ENCODE results near the gene LSR. TPM values are rescaled to one million over a fixed set of nuclear protein-coding genes. Genes with fewer than 3 reads are reported as not detected.

The LSR gene
- total RNA-seq, 1 donor from 2014 or later: 97.1 TPM

DNA sequence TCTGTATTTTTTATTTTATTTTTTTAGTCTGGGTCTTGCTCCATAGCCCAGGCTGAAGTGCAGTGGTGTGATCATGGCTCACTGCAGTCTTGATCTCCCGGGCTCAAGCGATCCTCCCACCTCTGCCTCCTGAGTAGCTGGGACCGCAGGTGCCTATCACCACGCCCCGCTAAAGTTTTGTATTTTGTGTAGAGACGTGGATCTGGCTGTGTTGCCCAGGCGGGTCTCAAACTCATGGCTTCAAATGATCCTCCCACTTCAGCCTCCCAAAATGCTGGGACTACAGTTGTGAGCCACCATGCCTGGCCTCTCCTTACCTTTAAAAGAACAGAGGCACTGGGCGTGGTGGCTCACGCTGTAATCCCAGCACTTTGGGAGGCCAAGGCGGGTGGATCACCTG, 38.9 kb downstream of the LSR start:
- DNase-seq (ENCODE audit: low read depth): no peak
- H3K4me3 ChIP-seq (ENCODE audit: low read depth, low read length): no peak overlapping the region
- no peak for TF ChIP-seq CTCF (conservative IDR thresholded peaks at IDR 0.05; ENCODE audit: low read depth, low read length)

GRCh38 chr19:35288331-35288730, 39.5 kb downstream of the LSR start:
- TF ChIP-seq CTCF (conservative IDR thresholded peaks at IDR 0.05; ENCODE audit: low read depth, low read length): no peak
- no peak overlapping the region for H3K4me3 ChIP-seq (ENCODE audit: low read depth, low read length)
- no peak for DNase-seq (ENCODE audit: low read depth)

DNA sequence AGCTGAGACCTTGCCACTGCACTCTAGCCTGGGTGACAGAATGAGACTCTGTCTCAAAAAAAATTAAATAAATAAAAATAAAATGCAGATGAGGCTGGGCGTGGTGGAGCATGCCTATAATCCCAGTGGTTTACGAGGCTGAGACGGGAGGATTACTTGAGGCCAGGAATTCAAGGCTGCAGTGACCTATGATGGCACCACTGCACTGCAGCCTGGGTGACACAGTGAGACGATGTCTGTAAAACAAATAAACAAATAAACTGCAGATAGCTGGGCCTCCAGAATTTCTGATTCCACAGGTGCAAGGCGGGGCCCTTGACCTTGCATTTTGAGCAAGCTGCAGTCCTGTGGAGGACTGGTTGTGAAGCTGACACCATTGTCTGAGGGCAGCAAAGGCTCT, 40.1 kb downstream of the LSR start:
- no peak overlapping the region for H3K4me3 ChIP-seq (ENCODE audit: low read depth, low read length)
- no peak for TF ChIP-seq CTCF (conservative IDR thresholded peaks at IDR 0.05; ENCODE audit: low read depth, low read length)
- no peak for DNase-seq (ENCODE audit: low read depth)

DNA sequence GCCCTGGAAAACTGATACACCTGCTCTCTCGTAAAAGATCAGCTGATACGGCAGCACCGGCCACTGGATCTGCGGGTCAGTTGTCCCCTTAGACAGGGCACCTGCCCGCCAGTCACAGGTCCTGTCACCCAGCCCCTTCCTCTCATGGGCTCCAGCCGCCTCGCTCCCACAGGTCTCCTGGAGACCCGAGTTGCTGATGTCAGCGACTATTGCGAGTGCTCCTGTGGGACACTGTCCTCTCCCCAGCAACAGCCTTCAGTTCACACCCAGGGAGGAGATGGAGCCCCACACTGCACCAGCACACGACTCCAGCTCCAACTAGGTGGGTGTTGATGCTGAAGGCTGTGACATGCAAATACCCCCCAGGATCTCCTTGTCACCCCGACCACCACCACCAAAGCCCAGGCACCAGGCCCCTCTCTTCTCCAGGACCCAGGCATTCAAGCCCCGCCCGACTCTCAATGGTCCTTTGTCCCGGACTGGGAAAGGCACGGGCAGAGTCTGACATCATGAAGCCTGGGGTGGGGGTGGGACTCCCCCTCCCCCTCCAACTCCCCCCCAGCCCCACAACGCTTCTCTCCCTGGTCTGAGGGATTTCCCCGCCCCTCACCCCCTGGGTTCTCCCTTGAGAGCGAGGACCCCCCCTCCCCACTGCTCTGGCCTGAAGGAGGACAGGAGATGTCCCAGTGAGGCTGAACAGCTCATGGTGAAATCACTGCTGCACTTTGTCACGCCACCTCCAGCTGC, 41.8 kb downstream of the LSR start:
- H3K4me3 ChIP-seq (ENCODE audit: low read depth, low read length): no peak overlapping the region
- DNase-seq (ENCODE audit: low read depth): no peak
- TF ChIP-seq CTCF (conservative IDR thresholded peaks at IDR 0.05; ENCODE audit: low read depth, low read length): no peak

- no peak for TF ChIP-seq CTCF (conservative IDR thresholded peaks at IDR 0.05; ENCODE audit: low read depth, low read length)
- H3K4me3 ChIP-seq (ENCODE audit: low read depth, low read length): no peak overlapping the region
- no peak for DNase-seq (ENCODE audit: low read depth)
Measured at GRCh38 chr19:35291259-35291658, 42.5 kb downstream of the LSR start.

- TF ChIP-seq CTCF (conservative IDR thresholded peaks at IDR 0.05; ENCODE audit: low read depth, low read length): no peak
- DNase-seq (ENCODE audit: low read depth): no peak
- no peak within 1 kb of the TSS for H3K4me3 ChIP-seq (ENCODE audit: low read depth, low read length)
Measured at GRCh38 chr19:35291916-35292315, 43.1 kb downstream of the LSR start, which contains the start of gene MAG. Gene MAG (plus strand): TSS chr19:35292161. CDS start chr19:35295409, 3,248 bp downstream.

All from epithelial cell of proximal tubule (primary cell).